WTC11 (cell line): Measurements from ENCODE around the gene MMP17. TPM values are rescaled to one million over a fixed set of nuclear protein-coding genes. Genes with fewer than 3 reads are reported as not detected.

Source experiments
- ATAC-seq: fragments of 200-7000 bp; cut with Tn5 transposase; 2 replicates; pipeline ENCODE4 v1.10.0; 2021; ENCODE audit warnings: mild to moderate bottlenecking, moderate library complexity
- CTCF ChIA-PET: fragments of 300-600 bp; sonication (Branson Sonifier 250); formaldehyde crosslinking; loops from one replicate; lab custom pipeline; 2021; ENCODE audit warnings: antibody characterized with exemption; lab: Charles Lee
- POLR2A ChIA-PET: fragments of 350-600 bp; sonication (Branson Sonifier 250); formaldehyde crosslinking; loops from one replicate; lab custom pipeline; 2021; ENCODE audit warnings: antibody characterized with exemption; lab: Charles Lee
- DNase-seq: peaks from one replicate; pipeline ENCODE4 v3.0.0; 2021; ENCODE audit warnings: low spot score
- H3K27ac Mint-ChIP-seq: 2 replicates; pipeline ENCODE4 v1.8.0; 2021; ENCODE audit warnings: mixed read lengths
- H3K27me3 Mint-ChIP-seq: 2 replicates; pipeline ENCODE4 v1.8.0; 2021; ENCODE audit warnings: low read depth, mild to moderate bottlenecking, moderate library complexity, mixed read lengths
- H3K36me3 Mint-ChIP-seq: 2 replicates; pipeline ENCODE4 v1.8.0; 2021; ENCODE audit warnings: mixed read lengths
- H3K4me1 Mint-ChIP-seq: 2 replicates; pipeline ENCODE4 v1.8.0; 2022; ENCODE audit warnings: mixed read lengths
- H3K4me3 Mint-ChIP-seq: 2 replicates; pipeline ENCODE4 v1.8.0; 2021; ENCODE audit warnings: mild to moderate bottlenecking, moderate library complexity, mixed read lengths
- H3K9me3 Mint-ChIP-seq: 2 replicates; pipeline ENCODE4 v1.8.0; 2021; ENCODE audit warnings: mixed read lengths
- CREB1 ChIP-seq: sonication (generic); formaldehyde crosslinking; IDR thresholded peaks from 2 replicates; pipeline ENCODE4 v1.8.0; 2023; ENCODE audit warnings: mild to moderate bottlenecking, missing genetic modification reagents
- CREM ChIP-seq: sonication (generic); formaldehyde crosslinking; IDR thresholded peaks from 2 replicates; pipeline ENCODE4 v1.8.1; 2022; ENCODE audit warnings: mild to moderate bottlenecking, missing genetic modification reagents, moderate library complexity
- ETV6 ChIP-seq: sonication (generic); formaldehyde crosslinking; IDR thresholded peaks from 2 replicates; pipeline ENCODE4 v1.8.1; 2022; ENCODE audit warnings: mild to moderate bottlenecking, missing genetic modification reagents
- FOXP1 ChIP-seq: sonication (generic); formaldehyde crosslinking; IDR thresholded peaks from 2 replicates; pipeline ENCODE4 v1.8.0; 2022; ENCODE audit warnings: missing genetic modification reagents, mild to moderate bottlenecking, moderate library complexity, borderline replicate concordance
- GTF2I ChIP-seq: fragments of 250-450 bp; sonication (Bioruptor Pico); conservative IDR thresholded peaks from 2 replicates; pipeline ENCODE4 v1.4.0; 2021; ENCODE audit warnings: mild to moderate bottlenecking
- JUN ChIP-seq: sonication (generic); formaldehyde crosslinking; IDR thresholded peaks from 2 replicates; pipeline ENCODE4 v1.8.0; 2023; ENCODE audit warnings: mild to moderate bottlenecking, missing genetic modification reagents
- NFYB ChIP-seq: sonication (generic); formaldehyde crosslinking; conservative IDR thresholded peaks from 2 replicates; pipeline ENCODE4 v1.8.0; 2022; ENCODE audit warnings: low read depth, missing genetic modification reagents
- SMAD4 ChIP-seq: sonication (generic); formaldehyde crosslinking; IDR thresholded peaks from 2 replicates; pipeline ENCODE4 v1.8.0; 2022; ENCODE audit warnings: mild to moderate bottlenecking, missing genetic modification reagents
- TEAD1 ChIP-seq: sonication (generic); formaldehyde crosslinking; IDR thresholded peaks from 2 replicates; pipeline ENCODE4 v1.8.0; 2022; ENCODE audit warnings: mild to moderate bottlenecking, missing genetic modification reagents
- ZNF317 ChIP-seq: sonication (generic); formaldehyde crosslinking; IDR thresholded peaks from 2 replicates; pipeline ENCODE4 v1.8.1; 2023; ENCODE audit warnings: low read depth, mild to moderate bottlenecking, moderate library complexity, missing genetic modification reagents, borderline replicate concordance
- ZNF396 ChIP-seq: fragments of 250-450 bp; sonication (Bioruptor Pico); IDR thresholded peaks from 2 replicates; pipeline ENCODE4 v1.8.0; 2021; ENCODE audit warnings: mild to moderate bottlenecking, moderate library complexity, borderline replicate concordance
- total RNA-seq: library from RNA; stranded (reverse); gene quantifications from 3 replicates; pipeline ENCODE4 v1.2.3, GENCODE V29; 2021
- TF ChIP-seq, protein P1 (sequence below): fragments of 200-600 bp; IDR thresholded peaks from 2 replicates; pipeline ENCODE4 v1.8.0; 2022; ENCODE audit warnings: antibody characterized with exemption
- TF ChIP-seq, protein P2 (sequence below): sonication (generic); formaldehyde crosslinking; IDR thresholded peaks from 2 replicates; pipeline ENCODE4 v1.8.1; 2023; ENCODE audit warnings: mild to moderate bottlenecking, missing genetic modification reagents, borderline replicate concordance
- TF ChIP-seq, protein P3 (sequence below): fragments of 250-450 bp; sonication (Bioruptor Pico); IDR thresholded peaks from 2 replicates; pipeline ENCODE4 v1.9.0; 2021; ENCODE audit warnings: mild to moderate bottlenecking, borderline replicate concordance
- TF ChIP-seq, protein P4 (sequence below): sonication (generic); formaldehyde crosslinking; IDR thresholded peaks from 2 replicates; pipeline ENCODE4 v1.8.0; 2022; ENCODE audit warnings: mild to moderate bottlenecking, missing genetic modification reagents
- TF ChIP-seq, protein P5 (sequence below): fragments of 250-450 bp; sonication (Bioruptor Pico); conservative IDR thresholded peaks from 2 replicates; pipeline ENCODE4 v1.9.0; 2021; ENCODE audit warnings: mild to moderate bottlenecking
- TF ChIP-seq, protein P6 (sequence below): sonication (generic); formaldehyde crosslinking; conservative IDR thresholded peaks from 2 replicates; pipeline ENCODE4 v1.8.1; 2022; ENCODE audit warnings: mild to moderate bottlenecking, missing genetic modification reagents

MMP17 gene
- total RNA-seq, 1 experiment from 2014 or later = 67.1 TPM

DNA sequence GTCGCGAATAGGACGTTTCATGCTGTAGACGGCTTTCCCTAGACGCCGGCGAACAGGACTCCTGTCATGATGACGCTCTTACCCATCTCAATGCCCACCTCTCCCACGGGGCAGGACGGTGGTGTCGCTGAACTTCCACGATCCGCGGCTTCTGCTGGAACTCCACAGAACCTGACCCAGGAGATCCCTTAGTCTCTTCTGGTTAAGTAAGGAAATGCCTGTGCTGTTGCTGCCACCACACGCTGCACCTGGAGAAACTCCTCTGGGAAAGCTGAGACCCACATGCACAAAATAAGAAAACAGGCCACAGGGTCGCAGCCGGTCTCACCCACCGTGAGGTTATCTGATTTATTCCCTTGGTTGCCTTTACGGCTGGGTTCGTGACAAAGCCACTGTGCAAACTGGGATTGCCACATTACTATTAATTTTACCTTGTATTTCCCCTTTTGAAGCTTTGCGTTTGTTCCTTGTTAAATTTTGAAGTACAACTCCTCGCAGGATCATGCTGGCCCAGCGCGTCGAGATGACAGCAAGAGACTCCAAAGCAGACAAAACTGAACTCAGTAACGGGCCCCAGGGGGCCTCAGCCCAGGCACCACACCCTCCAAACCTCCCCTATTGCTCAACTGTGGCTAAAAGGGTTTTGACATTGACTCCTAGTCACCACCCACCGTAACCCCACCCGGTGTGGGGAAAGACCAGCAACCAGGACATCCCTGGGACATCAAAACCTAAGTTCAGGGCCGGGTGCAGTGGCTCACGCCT lies 9.2 kb upstream of the MMP17 start (continued):
- TF ChIP-seq, protein P1, sequence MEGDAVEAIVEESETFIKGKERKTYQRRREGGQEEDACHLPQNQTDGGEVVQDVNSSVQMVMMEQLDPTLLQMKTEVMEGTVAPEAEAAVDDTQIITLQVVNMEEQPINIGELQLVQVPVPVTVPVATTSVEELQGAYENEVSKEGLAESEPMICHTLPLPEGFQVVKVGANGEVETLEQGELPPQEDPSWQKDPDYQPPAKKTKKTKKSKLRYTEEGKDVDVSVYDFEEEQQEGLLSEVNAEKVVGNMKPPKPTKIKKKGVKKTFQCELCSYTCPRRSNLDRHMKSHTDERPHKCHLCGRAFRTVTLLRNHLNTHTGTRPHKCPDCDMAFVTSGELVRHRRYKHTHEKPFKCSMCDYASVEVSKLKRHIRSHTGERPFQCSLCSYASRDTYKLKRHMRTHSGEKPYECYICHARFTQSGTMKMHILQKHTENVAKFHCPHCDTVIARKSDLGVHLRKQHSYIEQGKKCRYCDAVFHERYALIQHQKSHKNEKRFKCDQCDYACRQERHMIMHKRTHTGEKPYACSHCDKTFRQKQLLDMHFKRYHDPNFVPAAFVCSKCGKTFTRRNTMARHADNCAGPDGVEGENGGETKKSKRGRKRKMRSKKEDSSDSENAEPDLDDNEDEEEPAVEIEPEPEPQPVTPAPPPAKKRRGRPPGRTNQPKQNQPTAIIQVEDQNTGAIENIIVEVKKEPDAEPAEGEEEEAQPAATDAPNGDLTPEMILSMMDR = no peak
- TF ChIP-seq, protein P2, sequence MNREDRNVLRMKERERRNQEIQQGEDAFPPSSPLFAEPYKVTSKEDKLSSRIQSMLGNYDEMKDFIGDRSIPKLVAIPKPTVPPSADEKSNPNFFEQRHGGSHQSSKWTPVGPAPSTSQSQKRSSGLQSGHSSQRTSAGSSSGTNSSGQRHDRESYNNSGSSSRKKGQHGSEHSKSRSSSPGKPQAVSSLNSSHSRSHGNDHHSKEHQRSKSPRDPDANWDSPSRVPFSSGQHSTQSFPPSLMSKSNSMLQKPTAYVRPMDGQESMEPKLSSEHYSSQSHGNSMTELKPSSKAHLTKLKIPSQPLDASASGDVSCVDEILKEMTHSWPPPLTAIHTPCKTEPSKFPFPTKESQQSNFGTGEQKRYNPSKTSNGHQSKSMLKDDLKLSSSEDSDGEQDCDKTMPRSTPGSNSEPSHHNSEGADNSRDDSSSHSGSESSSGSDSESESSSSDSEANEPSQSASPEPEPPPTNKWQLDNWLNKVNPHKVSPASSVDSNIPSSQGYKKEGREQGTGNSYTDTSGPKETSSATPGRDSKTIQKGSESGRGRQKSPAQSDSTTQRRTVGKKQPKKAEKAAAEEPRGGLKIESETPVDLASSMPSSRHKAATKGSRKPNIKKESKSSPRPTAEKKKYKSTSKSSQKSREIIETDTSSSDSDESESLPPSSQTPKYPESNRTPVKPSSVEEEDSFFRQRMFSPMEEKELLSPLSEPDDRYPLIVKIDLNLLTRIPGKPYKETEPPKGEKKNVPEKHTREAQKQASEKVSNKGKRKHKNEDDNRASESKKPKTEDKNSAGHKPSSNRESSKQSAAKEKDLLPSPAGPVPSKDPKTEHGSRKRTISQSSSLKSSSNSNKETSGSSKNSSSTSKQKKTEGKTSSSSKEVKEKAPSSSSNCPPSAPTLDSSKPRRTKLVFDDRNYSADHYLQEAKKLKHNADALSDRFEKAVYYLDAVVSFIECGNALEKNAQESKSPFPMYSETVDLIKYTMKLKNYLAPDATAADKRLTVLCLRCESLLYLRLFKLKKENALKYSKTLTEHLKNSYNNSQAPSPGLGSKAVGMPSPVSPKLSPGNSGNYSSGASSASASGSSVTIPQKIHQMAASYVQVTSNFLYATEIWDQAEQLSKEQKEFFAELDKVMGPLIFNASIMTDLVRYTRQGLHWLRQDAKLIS (CRISPR knock-in tag) = no peak
- TF ChIP-seq ETV6 (CRISPR knock-in tag) = no peak
- no peak for TF ChIP-seq FOXP1 (CRISPR knock-in tag)
- no peak for TF ChIP-seq GTF2I (CRISPR knock-in tag)
- TF ChIP-seq TEAD1 (CRISPR knock-in tag) = no peak
- TF ChIP-seq CREM (CRISPR knock-in tag) = no peak
- TF ChIP-seq NFYB (CRISPR knock-in tag) = no peak
- TF ChIP-seq, protein P3, sequence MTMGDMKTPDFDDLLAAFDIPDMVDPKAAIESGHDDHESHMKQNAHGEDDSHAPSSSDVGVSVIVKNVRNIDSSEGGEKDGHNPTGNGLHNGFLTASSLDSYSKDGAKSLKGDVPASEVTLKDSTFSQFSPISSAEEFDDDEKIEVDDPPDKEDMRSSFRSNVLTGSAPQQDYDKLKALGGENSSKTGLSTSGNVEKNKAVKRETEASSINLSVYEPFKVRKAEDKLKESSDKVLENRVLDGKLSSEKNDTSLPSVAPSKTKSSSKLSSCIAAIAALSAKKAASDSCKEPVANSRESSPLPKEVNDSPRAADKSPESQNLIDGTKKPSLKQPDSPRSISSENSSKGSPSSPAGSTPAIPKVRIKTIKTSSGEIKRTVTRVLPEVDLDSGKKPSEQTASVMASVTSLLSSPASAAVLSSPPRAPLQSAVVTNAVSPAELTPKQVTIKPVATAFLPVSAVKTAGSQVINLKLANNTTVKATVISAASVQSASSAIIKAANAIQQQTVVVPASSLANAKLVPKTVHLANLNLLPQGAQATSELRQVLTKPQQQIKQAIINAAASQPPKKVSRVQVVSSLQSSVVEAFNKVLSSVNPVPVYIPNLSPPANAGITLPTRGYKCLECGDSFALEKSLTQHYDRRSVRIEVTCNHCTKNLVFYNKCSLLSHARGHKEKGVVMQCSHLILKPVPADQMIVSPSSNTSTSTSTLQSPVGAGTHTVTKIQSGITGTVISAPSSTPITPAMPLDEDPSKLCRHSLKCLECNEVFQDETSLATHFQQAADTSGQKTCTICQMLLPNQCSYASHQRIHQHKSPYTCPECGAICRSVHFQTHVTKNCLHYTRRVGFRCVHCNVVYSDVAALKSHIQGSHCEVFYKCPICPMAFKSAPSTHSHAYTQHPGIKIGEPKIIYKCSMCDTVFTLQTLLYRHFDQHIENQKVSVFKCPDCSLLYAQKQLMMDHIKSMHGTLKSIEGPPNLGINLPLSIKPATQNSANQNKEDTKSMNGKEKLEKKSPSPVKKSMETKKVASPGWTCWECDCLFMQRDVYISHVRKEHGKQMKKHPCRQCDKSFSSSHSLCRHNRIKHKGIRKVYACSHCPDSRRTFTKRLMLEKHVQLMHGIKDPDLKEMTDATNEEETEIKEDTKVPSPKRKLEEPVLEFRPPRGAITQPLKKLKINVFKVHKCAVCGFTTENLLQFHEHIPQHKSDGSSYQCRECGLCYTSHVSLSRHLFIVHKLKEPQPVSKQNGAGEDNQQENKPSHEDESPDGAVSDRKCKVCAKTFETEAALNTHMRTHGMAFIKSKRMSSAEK = no peak
- TF ChIP-seq, protein P4, sequence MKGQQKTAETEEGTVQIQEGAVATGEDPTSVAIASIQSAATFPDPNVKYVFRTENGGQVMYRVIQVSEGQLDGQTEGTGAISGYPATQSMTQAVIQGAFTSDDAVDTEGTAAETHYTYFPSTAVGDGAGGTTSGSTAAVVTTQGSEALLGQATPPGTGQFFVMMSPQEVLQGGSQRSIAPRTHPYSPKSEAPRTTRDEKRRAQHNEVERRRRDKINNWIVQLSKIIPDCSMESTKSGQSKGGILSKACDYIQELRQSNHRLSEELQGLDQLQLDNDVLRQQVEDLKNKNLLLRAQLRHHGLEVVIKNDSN (CRISPR knock-in tag) = no peak
- TF ChIP-seq ZNF396 = no peak
- no peak for TF ChIP-seq ZNF317 (CRISPR knock-in tag)

DNA sequence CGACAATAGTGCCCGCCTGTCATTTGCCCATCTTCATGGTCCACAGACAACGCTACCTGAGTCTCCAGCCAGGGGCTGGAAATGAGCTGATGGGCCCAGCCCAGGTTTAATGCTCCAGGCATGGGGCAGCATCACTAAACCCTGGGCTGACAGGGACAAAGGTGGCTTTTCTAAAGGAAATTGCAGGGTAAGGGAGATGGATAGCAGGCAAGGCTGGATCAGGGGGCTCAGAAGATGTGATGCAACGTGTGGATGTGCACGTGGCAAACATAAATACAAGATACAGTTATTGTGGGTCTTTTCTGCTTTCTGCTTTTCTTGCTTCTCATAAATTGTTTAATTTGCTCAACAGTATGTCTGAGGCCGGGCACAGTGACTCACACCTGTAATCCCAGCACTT lies 3.7 kb upstream of the MMP17 start:
- ATAC-seq (no peak), DNase-seq (no peak)
- Mint-ChIP-seq H3K27ac (no peak overlapping the region), H3K4me3 (no peak overlapping the region), H3K9me3 (no peaks in the 10 kb centered on the region), H3K36me3 (no peaks in the 10 kb centered on the region), H3K4me1 (peaks cover 5% of the 10 kb centered on the region; the same call in 1 of the 2 replicates), H3K27me3 (peaks cover 9% of the 10 kb centered on the region)
- CTCF ChIA-PET = interaction anchor here (0.8 to 2.8 kb wide), 2 partner anchors 10 to 29 kb away, joined by 3 to 7 read pairs; no protein-coding TSS in a partner anchor
- POLR2A ChIA-PET = no interaction called here
- TF ChIP-seq, protein P5, sequence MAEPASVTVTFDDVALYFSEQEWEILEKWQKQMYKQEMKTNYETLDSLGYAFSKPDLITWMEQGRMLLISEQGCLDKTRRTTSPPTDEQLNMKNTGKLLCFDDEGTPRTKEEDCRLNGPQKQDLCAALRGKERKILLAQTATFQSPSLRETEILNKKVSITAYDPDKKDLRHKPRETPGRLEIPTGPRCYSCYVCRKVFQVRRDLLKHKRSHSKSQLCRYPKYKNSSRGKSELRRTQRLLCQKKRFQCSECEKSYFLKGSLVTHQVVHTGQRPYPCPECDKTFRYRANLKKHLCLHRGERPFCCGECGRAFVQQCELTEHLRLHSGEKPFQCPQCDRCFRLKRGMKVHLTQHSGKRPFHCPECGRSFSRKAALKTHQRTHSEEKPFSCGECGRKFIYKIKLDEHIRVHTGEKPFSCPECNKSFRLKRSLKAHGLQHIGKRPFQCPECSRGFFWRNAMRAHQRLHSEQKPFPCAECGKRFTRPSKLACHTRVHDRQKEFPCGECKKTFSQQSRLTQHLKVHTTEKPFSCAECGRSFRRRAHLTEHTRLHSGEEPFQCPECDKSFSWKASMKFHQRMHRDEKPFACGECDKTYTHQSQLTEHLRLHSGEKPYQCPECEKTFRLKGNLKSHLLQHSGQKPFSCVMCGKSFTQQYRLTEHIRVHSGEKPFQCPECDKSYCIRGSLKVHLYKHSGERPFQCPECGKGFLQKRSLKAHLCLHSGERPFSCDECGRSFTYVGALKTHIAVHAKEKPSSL (CRISPR knock-in tag) = no peak
- no peak for TF ChIP-seq JUN (CRISPR knock-in tag)
- TF ChIP-seq, protein P2 (CRISPR knock-in tag) = no peak
- TF ChIP-seq, protein P6, sequence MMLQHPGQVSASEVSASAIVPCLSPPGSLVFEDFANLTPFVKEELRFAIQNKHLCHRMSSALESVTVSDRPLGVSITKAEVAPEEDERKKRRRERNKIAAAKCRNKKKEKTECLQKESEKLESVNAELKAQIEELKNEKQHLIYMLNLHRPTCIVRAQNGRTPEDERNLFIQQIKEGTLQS (CRISPR knock-in tag) = no peak
- no peak for TF ChIP-seq SMAD4 (CRISPR knock-in tag)
- TF ChIP-seq CREB1 (CRISPR knock-in tag) = no peak
